ENCODE data around the gene MAP2K3. TPM values are rescaled to one million over a fixed set of nuclear protein-coding genes. Genes with fewer than 3 reads are reported as not detected.

MAP2K3 gene
- total and polyA plus RNA-seq, 2 donors (not counting 3 experiments of a cell fraction or from before 2014, with no cell fraction given), result 15.3 to 36.3 TPM

DNA sequence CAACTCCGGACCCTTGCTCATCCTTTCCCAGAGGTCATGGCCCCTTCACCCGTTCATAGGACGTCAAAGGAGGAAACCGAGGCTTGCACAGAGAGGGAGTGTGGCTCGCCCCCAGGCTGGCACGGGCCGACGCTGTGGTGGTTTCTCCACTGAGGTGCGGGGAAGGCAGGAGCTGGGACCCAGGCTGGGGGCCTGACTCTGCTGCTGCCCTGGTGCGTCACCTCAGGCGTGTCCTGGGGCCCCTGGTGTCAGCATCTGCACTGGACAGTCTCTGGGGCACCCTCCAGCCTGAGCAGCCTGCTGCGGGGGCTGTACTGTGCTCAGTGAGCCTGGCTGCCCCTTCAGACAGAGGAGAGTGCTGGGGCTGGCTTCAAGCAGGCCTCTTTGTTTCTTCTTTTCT is 7.4 kb downstream of the MAP2K3 start:
- ChIA-PET CTCF (no interaction called here), POLR2A (no interaction called here)
- no peak overlapping the region for H3K27ac ChIP-seq (ENCODE audit: insufficient read depth, low read depth, low read length)
- no peaks in the 10 kb centered on the region for H3K36me3 ChIP-seq (ENCODE audit: control insufficient read depth in 2 of 2, extremely low read depth in 1 of 2, insufficient read depth in 2 of 2, low read length in 2 of 2)
- H3K27me3 ChIP-seq (ENCODE audit: control insufficient read depth in 2 of 2, insufficient read depth in 2 of 2, low read length in 2 of 2), result no peaks in the 10 kb centered on the region
- H4K20me1 ChIP-seq (replicated peaks; ENCODE audit: control insufficient read depth, extremely low read depth, insufficient read depth, low read length), result no peaks in the 10 kb centered on the region
- no peak for TF ChIP-seq EZH2 (IDR thresholded peaks at IDR 0.05; ENCODE audit: borderline replicate concordance, low read depth, low read length, severe bottlenecking)
- no peak for TF ChIP-seq MYC (IDR thresholded peaks at IDR 0.05; ENCODE audit: low read depth, low read length)
- no peak for TF ChIP-seq FOS (IDR thresholded peaks at IDR 0.05; ENCODE audit: borderline replicate concordance, insufficient read depth, low read length)
- TF ChIP-seq POLR2A (IDR thresholded peaks at IDR 0.05; ENCODE audit: low read depth, low read length), result no peak
- no peak for TF ChIP-seq CTCF (IDR thresholded peaks at IDR 0.05; ENCODE audit: extremely low read depth in 1 of 2, insufficient read depth in 1 of 2, low read depth in 1 of 2, low read length in 2 of 2)
- no peak for TF ChIP-seq JUN (IDR thresholded peaks at IDR 0.05; ENCODE audit: borderline replicate concordance, insufficient read depth, insufficient read length, low read depth)
- no peak for TF ChIP-seq POLR2AphosphoS5 (IDR thresholded peaks at IDR 0.05; ENCODE audit: insufficient read depth, low read depth, low read length)
- TF ChIP-seq GATA2 (IDR thresholded peaks at IDR 0.05; ENCODE audit: insufficient read depth, insufficient read length, low read depth, low read length), result no peak
- no peak for TF ChIP-seq MAX (IDR thresholded peaks at IDR 0.05; ENCODE audit: insufficient read depth, insufficient read length)
- H2AFZ ChIP-seq (ENCODE audit: low read depth, low read length), result no peak overlapping the region
- H3K4me2 ChIP-seq (ENCODE audit: insufficient read depth, low read length), result no peak overlapping the region
- H3K4me1 ChIP-seq (ENCODE audit: control insufficient read depth, extremely low read depth, insufficient read depth, low read length), result peaks cover 17% of the 10 kb centered on the region
- intact Hi-C loops (cut with micrococcal nuclease), result no loop called here
- H3K4me3 ChIP-seq (replicated peaks in 1 of 3; ENCODE audit: insufficient read depth in 1 of 3, low read depth in 1 of 3, low read length in 3 of 3), result no peak overlapping the region
- peaks cover 50% of the 10 kb centered on the region for H3K79me2 ChIP-seq (ENCODE audit: control insufficient read depth, insufficient read depth, low read length)
- no peaks in the 10 kb centered on the region for H3K9me3 ChIP-seq (replicated peaks; ENCODE audit: control insufficient read depth, insufficient read depth, low read length)
- no peaks in the 10 kb centered on the region for H3K9me1 ChIP-seq (replicated peaks; ENCODE audit: control insufficient read depth, extremely low read depth, insufficient read depth, low read length)
- no peak overlapping the region for H3K9ac ChIP-seq (replicated peaks; ENCODE audit: extremely low read depth, insufficient read depth, low read length)
- BruUV-seq (replicated peaks), result no TSS peak
- DNase-seq (ENCODE audit: low read depth, low spot score) (no peak), FAIRE-seq (no peak)
- dilution Hi-C loops (cut with MboI; ENCODE audit: extremely low pct_ligation_motif_present, low sequenced_read_pairs), result no loop called here

Measured in endothelial cell of umbilical vein (primary cell).